ENCODE results near the gene CFAP97.

- TF ChIP-seq POLR2A (IDR thresholded peaks at IDR 0.05) (no peak), CTCF (IDR thresholded peaks at IDR 0.05) (no peak)
These were observed 574 bp upstream of the CFAP97 start for GRCh38 chr4:185204238-185204910.
